Glutamatergic neuron (in vitro differentiated cells): ENCODE results near the gene PELI1. TPM values are rescaled to one million over a fixed set of nuclear protein-coding genes. Genes with fewer than 3 reads are reported as not detected.

Experiments used
- DNase-seq: peaks from one replicate; pipeline ENCODE4 v3.0.0; 2022
- H3K27ac Mint-ChIP-seq: one replicate; pipeline ENCODE4 v1.8.0; 2020; ENCODE audit warnings: mild to moderate bottlenecking, mixed read lengths, inconsistent platforms; ENCODE audit not compliant: unreplicated experiment
- H3K27me3 Mint-ChIP-seq: one replicate; pipeline ENCODE4 v1.8.0; 2020; ENCODE audit warnings: mild to moderate bottlenecking, moderate library complexity, mixed read lengths, inconsistent platforms; ENCODE audit not compliant: unreplicated experiment
- H3K36me3 Mint-ChIP-seq: one replicate; pipeline ENCODE4 v1.8.0; 2020; ENCODE audit warnings: mild to moderate bottlenecking, mixed read lengths, inconsistent platforms; ENCODE audit not compliant: unreplicated experiment
- H3K4me1 Mint-ChIP-seq: one replicate; pipeline ENCODE4 v1.8.0; 2020; ENCODE audit warnings: mild to moderate bottlenecking, low read depth, mixed read lengths, inconsistent platforms; ENCODE audit not compliant: unreplicated experiment
- H3K4me3 Mint-ChIP-seq: one replicate; pipeline ENCODE4 v1.8.0; 2020; ENCODE audit warnings: mild to moderate bottlenecking, mixed read lengths, inconsistent platforms; ENCODE audit not compliant: unreplicated experiment
- H3K9me3 Mint-ChIP-seq: one replicate; pipeline ENCODE4 v1.8.0; 2020; ENCODE audit warnings: mild to moderate bottlenecking, moderate library complexity, mixed read lengths, inconsistent platforms; ENCODE audit not compliant: unreplicated experiment
- CTCF ChIP-seq: fragments of 200-600 bp; sonication (generic); IDR thresholded peaks from one replicate; pipeline ENCODE4 v1.5.0; 2021; ENCODE audit not compliant: partially characterized antibody, unreplicated experiment
- total RNA-seq: library from RNA; stranded (reverse); fragmentation: NEBNext Ultra II Directional; extraction: Animal tissue kit (Norgen Biotek cat#: 25700); gene quantifications from one replicate; pipeline ENCODE4 v1.2.1, GENCODE V29; 2021; ENCODE audit not compliant: unreplicated experiment

PELI1 gene
- total RNA-seq, 1 donor from 2014 or later, result 58.2 TPM

- Mint-ChIP-seq H3K36me3 (no peaks in the 10 kb centered on the region), H3K4me1 (no peaks in the 10 kb centered on the region), H3K27ac (no peak overlapping the region), H3K27me3 (no peaks in the 10 kb centered on the region), H3K4me3 (no peak overlapping the region), H3K9me3 (no peaks in the 10 kb centered on the region)
- no peak for DNase-seq
- TF ChIP-seq CTCF, result no peak
These were observed 22.6 kb upstream of the PELI1 start for GRCh38 chr2:64166637-64167420.

- no peak overlapping the region for H3K27ac Mint-ChIP-seq
- H3K4me1 Mint-ChIP-seq, result no peaks in the 10 kb centered on the region
- H3K36me3 Mint-ChIP-seq, result no peaks in the 10 kb centered on the region
- TF ChIP-seq CTCF, result no peak
- H3K4me3 Mint-ChIP-seq, result no peak overlapping the region
- H3K9me3 Mint-ChIP-seq, result no peaks in the 10 kb centered on the region
- no peaks in the 10 kb centered on the region for H3K27me3 Mint-ChIP-seq
- no peak for DNase-seq
These were observed 22.0 kb upstream of the PELI1 start for GRCh38 chr2:64166212-64166611.

GRCh38 chr2:64165706-64166105, 21.5 kb upstream of the PELI1 start:
- no peak overlapping the region for H3K4me3 Mint-ChIP-seq
- H3K27me3 Mint-ChIP-seq, result no peaks in the 10 kb centered on the region
- H3K9me3 Mint-ChIP-seq, result no peaks in the 10 kb centered on the region
- no peaks in the 10 kb centered on the region for H3K36me3 Mint-ChIP-seq
- no peak for TF ChIP-seq CTCF
- no peaks in the 10 kb centered on the region for H3K4me1 Mint-ChIP-seq
- no peak overlapping the region for H3K27ac Mint-ChIP-seq
- DNase-seq, result no peak

- TF ChIP-seq CTCF, result no peak
- H3K36me3 Mint-ChIP-seq, result no peaks in the 10 kb centered on the region
- H3K27me3 Mint-ChIP-seq, result no peaks in the 10 kb centered on the region
- DNase-seq, result no peak
- H3K27ac Mint-ChIP-seq, result no peak overlapping the region
- H3K4me3 Mint-ChIP-seq, result no peak overlapping the region
- no peaks in the 10 kb centered on the region for H3K4me1 Mint-ChIP-seq
- no peaks in the 10 kb centered on the region for H3K9me3 Mint-ChIP-seq
These were observed 20.4 kb upstream of the PELI1 start for GRCh38 chr2:64164629-64165028.

- Mint-ChIP-seq H3K4me3 (no peak overlapping the region), H3K36me3 (no peaks in the 10 kb centered on the region), H3K27me3 (no peaks in the 10 kb centered on the region), H3K4me1 (no peaks in the 10 kb centered on the region), H3K27ac (no peak overlapping the region), H3K9me3 (peaks cover 1% of the 10 kb centered on the region)
- no peak for TF ChIP-seq CTCF
- DNase-seq, result no peak
These were observed 18.3 kb upstream of the PELI1 start for GRCh38 chr2:64162516-64162915.
